ENCODE results near the gene OPCML.

Gene OPCML

DNA sequence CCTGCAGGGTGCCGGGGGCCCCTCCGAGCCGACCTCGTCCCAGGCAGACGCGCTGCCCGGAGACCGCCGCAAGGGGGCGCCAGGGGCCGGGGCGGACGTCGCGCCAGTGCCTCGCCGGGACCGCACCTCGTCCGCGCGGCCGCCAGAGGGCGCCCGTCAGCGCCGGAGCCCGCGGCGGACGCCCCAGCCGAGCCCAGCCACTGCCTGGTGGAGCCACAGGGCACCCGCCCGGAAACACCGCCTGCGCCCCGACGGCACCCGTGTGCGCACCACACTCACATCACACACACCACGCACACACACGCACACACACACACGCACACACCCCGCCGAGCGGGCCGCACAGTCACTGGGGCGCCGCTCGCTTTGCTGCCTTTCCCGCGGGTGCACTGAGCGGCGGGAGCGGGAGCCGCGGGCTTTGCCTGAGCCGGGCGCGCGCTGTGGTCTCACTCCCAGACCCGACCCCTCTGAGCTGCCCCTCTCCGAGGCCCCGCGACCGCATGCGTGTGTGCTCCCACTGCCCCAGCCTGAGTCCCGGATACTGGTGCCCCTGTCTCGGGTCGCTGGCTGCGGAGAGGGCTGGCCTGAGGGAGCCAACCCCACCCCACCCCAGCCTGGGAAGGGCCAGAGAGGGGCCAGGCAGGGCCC is 449.3 kb downstream of the OPCML start:
- TF ChIP-seq, protein P1, sequence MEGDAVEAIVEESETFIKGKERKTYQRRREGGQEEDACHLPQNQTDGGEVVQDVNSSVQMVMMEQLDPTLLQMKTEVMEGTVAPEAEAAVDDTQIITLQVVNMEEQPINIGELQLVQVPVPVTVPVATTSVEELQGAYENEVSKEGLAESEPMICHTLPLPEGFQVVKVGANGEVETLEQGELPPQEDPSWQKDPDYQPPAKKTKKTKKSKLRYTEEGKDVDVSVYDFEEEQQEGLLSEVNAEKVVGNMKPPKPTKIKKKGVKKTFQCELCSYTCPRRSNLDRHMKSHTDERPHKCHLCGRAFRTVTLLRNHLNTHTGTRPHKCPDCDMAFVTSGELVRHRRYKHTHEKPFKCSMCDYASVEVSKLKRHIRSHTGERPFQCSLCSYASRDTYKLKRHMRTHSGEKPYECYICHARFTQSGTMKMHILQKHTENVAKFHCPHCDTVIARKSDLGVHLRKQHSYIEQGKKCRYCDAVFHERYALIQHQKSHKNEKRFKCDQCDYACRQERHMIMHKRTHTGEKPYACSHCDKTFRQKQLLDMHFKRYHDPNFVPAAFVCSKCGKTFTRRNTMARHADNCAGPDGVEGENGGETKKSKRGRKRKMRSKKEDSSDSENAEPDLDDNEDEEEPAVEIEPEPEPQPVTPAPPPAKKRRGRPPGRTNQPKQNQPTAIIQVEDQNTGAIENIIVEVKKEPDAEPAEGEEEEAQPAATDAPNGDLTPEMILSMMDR (IDR thresholded peaks at IDR 0.05; ENCODE audit: insufficient read depth, low read depth, low read length, missing control alignments): peak; percentile 27
- DNase-seq (ENCODE audit: low read depth): peak; percentile 29
- H3K4me3 ChIP-seq (ENCODE audit: low read length): peak overlapping the region; percentile 20

GRCh38 chr11:133082453-133082781 is 449.9 kb downstream of the OPCML start:
- no peak for DNase-seq (ENCODE audit: low read depth)
- H3K4me3 ChIP-seq (ENCODE audit: low read length): no peak overlapping the region
- TF ChIP-seq, protein P1 (IDR thresholded peaks at IDR 0.05; ENCODE audit: insufficient read depth, low read depth, low read length, missing control alignments): no peak

GRCh38 chr11:133081730-133082452 is 450.4 kb downstream of the OPCML start:
- no peak for DNase-seq (ENCODE audit: low read depth)
- TF ChIP-seq, protein P1 (IDR thresholded peaks at IDR 0.05; ENCODE audit: insufficient read depth, low read depth, low read length, missing control alignments): no peak
- no peak overlapping the region for H3K4me3 ChIP-seq (ENCODE audit: low read length)

DNA sequence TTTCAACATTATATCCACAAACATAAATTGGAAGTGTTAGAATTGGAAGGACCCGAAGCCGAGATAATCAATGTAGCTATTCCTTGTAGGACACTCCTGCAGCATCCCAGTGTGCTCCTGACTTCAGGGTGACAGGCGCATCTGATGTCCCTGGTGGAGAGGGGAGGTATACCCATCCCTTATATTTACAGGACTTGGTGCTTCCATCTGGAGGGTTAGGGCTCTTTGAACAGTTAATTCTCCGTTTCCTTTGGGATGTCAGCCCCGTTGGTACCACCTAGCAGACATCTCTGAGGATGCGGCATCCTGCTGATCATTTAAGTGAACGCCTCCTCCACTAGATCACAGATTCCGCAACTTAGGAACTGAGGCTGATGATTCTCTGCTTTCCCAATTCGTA is 451.3 kb downstream of the OPCML start:
- TF ChIP-seq, protein P1 (IDR thresholded peaks at IDR 0.05; ENCODE audit: insufficient read depth, low read depth, low read length, missing control alignments): no peak
- DNase-seq (ENCODE audit: low read depth): no peak

DNA sequence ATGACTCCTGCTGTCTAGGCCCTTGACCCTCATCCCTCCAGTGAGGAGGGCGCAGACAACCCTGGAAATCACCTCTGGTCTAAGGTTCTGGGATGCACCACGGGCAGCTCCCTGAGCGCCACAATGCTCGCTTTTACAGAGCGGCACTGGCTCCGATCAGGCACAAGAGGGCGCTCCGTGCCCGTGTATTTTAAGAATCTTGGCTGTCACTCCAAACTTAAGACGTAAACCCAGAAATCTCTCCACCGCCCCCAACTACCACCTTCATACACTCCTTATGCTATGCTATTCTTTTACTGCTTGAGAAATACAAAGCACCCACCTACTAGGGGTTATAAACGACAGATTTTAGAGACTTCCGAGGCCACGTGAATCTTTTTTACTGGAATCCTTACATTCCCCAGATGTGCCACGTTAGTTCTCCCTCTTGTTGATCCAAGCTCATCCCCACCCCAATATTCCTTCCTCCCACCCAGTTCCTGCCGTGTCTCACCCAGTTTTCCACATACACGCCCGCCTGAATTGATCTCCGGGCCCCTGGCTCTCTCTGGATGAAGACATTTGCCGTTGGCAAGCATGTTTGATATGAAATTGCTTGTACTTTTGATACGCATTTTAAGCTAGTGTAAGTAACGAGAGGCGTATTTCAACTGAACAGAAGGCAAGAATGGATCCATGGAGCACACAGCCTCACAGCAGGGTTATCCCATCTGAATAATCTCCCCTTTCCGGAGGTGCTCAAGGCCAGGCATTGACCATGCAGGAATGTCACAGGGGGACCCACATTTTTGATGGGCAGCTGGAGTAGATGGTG is 453.5 kb downstream of the OPCML start:
- TF ChIP-seq, protein P1 (IDR thresholded peaks at IDR 0.05; ENCODE audit: insufficient read depth, low read depth, low read length, missing control alignments): peak; percentile 80
- DNase-seq (ENCODE audit: low read depth): peak; percentile 48
- no peak overlapping the region for H3K4me3 ChIP-seq (ENCODE audit: low read length)

More for the DNA sequence above, 451.3 kb downstream of the OPCML start:
- H3K4me3 ChIP-seq (ENCODE audit: low read length): no peak overlapping the region

DNA sequence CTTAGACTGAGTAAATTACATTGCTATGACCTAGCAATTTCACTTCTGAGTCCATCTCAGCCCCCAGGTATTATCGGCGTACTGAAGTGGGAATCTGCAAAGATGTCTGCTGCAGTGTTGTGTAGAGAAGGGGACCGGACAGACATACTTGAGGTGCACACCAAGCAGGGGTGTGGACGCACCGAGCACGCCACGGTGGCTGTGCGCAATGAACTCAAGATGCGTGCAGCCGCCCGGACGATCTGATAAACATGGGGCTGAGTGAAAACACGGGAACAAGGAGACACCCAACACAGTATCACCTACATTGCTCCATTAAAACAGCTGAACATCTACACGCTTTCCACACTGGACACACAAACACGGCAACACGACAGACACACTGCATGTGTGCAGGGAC is 454.3 kb downstream of the OPCML start:
- no peak for DNase-seq (ENCODE audit: low read depth)
- TF ChIP-seq, protein P1 (IDR thresholded peaks at IDR 0.05; ENCODE audit: insufficient read depth, low read depth, low read length, missing control alignments): no peak
- no peak overlapping the region for H3K4me3 ChIP-seq (ENCODE audit: low read length)

Data from epithelial cell of esophagus (primary cell).